HepG2 (cell line): ENCODE measurements around the gene SIAE.

Experiments
- FOSL2 ChIP-seq: sonication (generic); formaldehyde crosslinking; IDR thresholded peaks from 2 replicates; pipeline ENCODE4 v1.4.0; 2020; ENCODE audit warnings: missing genetic modification reagents
- POLR2AphosphoS5 ChIP-seq: IDR thresholded peaks from 2 replicates; pipeline ENCODE4 v1.6.1; 2012; ENCODE audit warnings: low read depth, low read length
- SMYD3 ChIP-seq: sonication (generic); formaldehyde crosslinking; IDR thresholded peaks from 2 replicates; pipeline ENCODE4 v1.8.1; 2023; ENCODE audit warnings: mild to moderate bottlenecking, missing genetic modification reagents
- TAF1 ChIP-seq: sonication (generic); formaldehyde crosslinking; IDR thresholded peaks from 2 replicates; pipeline ENCODE4 v1.4.0; 2020; ENCODE audit warnings: missing genetic modification reagents
- TAF15 ChIP-seq: fragments of 200-400 bp; formaldehyde crosslinking; IDR thresholded peaks from one replicate; pipeline ENCODE4 v1.6.1; 2018; ENCODE audit warnings: mild to moderate bottlenecking, low read depth, low read length; ENCODE audit not compliant: poor library complexity, severe bottlenecking
- ZFP36L1 ChIP-seq: sonication (generic); formaldehyde crosslinking; IDR thresholded peaks from 2 replicates; pipeline ENCODE4 v1.8.0; 2022; ENCODE audit warnings: mild to moderate bottlenecking, missing genetic modification reagents, moderate library complexity
- TF ChIP-seq, protein P1 (sequence below): sonication (generic); formaldehyde crosslinking; IDR thresholded peaks from 2 replicates; pipeline ENCODE4 v1.5.0; 2020; ENCODE audit warnings: mild to moderate bottlenecking, missing genetic modification reagents, moderate library complexity

DNA sequence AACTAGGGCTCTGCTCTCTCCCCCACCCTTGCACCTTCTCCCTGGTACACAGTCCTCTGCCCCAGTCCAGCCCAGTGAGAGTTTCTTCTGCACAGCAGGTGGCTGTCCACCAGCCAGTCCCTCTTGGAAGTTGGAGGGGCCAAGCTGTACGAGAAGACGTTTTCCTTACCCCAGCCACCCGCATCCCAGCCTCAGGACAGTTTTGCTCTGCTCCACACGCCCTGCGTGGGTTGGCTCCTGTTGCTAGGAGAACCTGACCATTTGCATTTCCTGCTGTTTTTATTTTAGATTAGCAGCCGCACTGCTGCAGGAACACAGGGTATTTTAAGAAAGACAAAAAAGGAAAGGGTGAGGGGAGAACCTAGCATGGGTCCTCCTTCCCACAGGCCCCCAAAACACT lies 48.6 kb upstream of the SIAE start:
- TF ChIP-seq TAF1 (CRISPR knock-in tag) (no peak), ZFP36L1 (CRISPR knock-in tag) (no peak), SMYD3 (no peak), TAF15 (no peak), FOSL2 (CRISPR knock-in tag) (no peak), POLR2AphosphoS5 (no peak)
- TF ChIP-seq, protein P1, sequence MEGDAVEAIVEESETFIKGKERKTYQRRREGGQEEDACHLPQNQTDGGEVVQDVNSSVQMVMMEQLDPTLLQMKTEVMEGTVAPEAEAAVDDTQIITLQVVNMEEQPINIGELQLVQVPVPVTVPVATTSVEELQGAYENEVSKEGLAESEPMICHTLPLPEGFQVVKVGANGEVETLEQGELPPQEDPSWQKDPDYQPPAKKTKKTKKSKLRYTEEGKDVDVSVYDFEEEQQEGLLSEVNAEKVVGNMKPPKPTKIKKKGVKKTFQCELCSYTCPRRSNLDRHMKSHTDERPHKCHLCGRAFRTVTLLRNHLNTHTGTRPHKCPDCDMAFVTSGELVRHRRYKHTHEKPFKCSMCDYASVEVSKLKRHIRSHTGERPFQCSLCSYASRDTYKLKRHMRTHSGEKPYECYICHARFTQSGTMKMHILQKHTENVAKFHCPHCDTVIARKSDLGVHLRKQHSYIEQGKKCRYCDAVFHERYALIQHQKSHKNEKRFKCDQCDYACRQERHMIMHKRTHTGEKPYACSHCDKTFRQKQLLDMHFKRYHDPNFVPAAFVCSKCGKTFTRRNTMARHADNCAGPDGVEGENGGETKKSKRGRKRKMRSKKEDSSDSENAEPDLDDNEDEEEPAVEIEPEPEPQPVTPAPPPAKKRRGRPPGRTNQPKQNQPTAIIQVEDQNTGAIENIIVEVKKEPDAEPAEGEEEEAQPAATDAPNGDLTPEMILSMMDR, result no peak
